IMR-90 (cell line): ENCODE results near the gene BFSP1. TPM values are rescaled to one million over a fixed set of nuclear protein-coding genes. Genes with fewer than 3 reads are reported as not detected.

ENCODE experiments used
- ATAC-seq: fragments of 200-7000 bp; cut with Tn5 transposase; 2 replicates; pipeline ENCODE4 v1.9.1; 2020; ENCODE audit warnings: low read depth, mild to moderate bottlenecking, moderate library complexity
- BruUV-seq: library from RNA; stranded (reverse); fragments of 400-500 nt; replicated peaks from 2 replicates; lab custom pipeline; 2021; lab: Mats Ljungman, UMichigan
- CTCF ChIA-PET: fragments of 300-600 bp; formaldehyde crosslinking; extraction: SDS; loops from one replicate; lab custom pipeline; 2021; ENCODE audit warnings: antibody characterized with exemption; lab: Yijun Ruan, JAX
- POLR2A ChIA-PET: fragments of 300-600 bp; sonication (Branson Sonifier 250); formaldehyde crosslinking; loops from one replicate; lab custom pipeline; 2022; ENCODE audit warnings: antibody characterized with exemption; ENCODE audit not compliant: unreplicated experiment; lab: Charles Lee
- DNase-seq: peaks from one replicate; pipeline ENCODE4 v3.0.0; 2013
- H2AFZ ChIP-seq: replicated peaks from 2 replicates; pipeline ENCODE3; 2013; ENCODE audit warnings: low read length, mild to moderate bottlenecking; ENCODE audit not compliant: poor library complexity
- H2AK5ac ChIP-seq: 2 replicates; pipeline ENCODE4 v1.6.1; 2013; ENCODE audit warnings: low read depth, low read length, inconsistent platforms
- H2AK9ac ChIP-seq: replicated peaks from 2 replicates; pipeline ENCODE3; 2013; ENCODE audit warnings: mild to moderate bottlenecking, low read depth, low read length, moderate library complexity; ENCODE audit not compliant: poor library complexity
- H2BK120ac ChIP-seq: 2 replicates; pipeline ENCODE4 v1.6.1; 2013; ENCODE audit warnings: low read depth, low read length, inconsistent platforms
- H2BK15ac ChIP-seq: 3 replicates; pipeline ENCODE4 v1.6.1; 2013; ENCODE audit warnings: low read depth, low read length, inconsistent platforms
- H2BK20ac ChIP-seq: 2 replicates; pipeline ENCODE4 v1.6.1; 2013; ENCODE audit warnings: low read depth, mild to moderate bottlenecking, inconsistent platforms, low read length, moderate library complexity
- H2BK5ac ChIP-seq: 2 replicates; pipeline ENCODE4 v1.6.1; 2013; ENCODE audit warnings: mild to moderate bottlenecking, low read depth, low read length, inconsistent platforms; ENCODE audit not compliant: poor library complexity, severe bottlenecking
- H3K14ac ChIP-seq: replicated peaks from 2 replicates; pipeline ENCODE4 v1.6.1; 2013; ENCODE audit warnings: low read depth, low read length, inconsistent platforms
- H3K18ac ChIP-seq: 2 replicates; pipeline ENCODE4 v1.6.1; 2013; ENCODE audit warnings: low read depth, low read length, control low read depth
- H3K23ac ChIP-seq: 2 replicates; pipeline ENCODE4 v1.6.1; 2013; ENCODE audit warnings: low read depth, low read length, inconsistent platforms
- H3K27ac ChIP-seq: 2 replicates; pipeline ENCODE4 v1.5.1; 2013; ENCODE audit warnings: mild to moderate bottlenecking, control low read depth, low read length; ENCODE audit not compliant: insufficient read depth
- H3K27me3 ChIP-seq: 2 replicates; pipeline ENCODE4 v1.6.1; 2013; ENCODE audit warnings: low read length; ENCODE audit not compliant: control insufficient read depth, insufficient read depth
- H3K36me3 ChIP-seq: 2 replicates; pipeline ENCODE4 v1.6.1; 2013; ENCODE audit warnings: low read length, mixed read lengths; ENCODE audit not compliant: control insufficient read depth, insufficient read depth
- H3K4ac ChIP-seq: 2 replicates; pipeline ENCODE4 v1.6.1; 2013; ENCODE audit warnings: low read depth, low read length, inconsistent platforms
- H3K4me1 ChIP-seq: 2 replicates; pipeline ENCODE4 v1.6.1; 2013; ENCODE audit warnings: low read length, mixed read lengths; ENCODE audit not compliant: control insufficient read depth, insufficient read depth
- H3K4me2 ChIP-seq: 2 replicates; pipeline ENCODE4 v1.6.1; 2013; ENCODE audit warnings: low read depth, mild to moderate bottlenecking, control low read depth, low read length, moderate library complexity
- H3K4me3 ChIP-seq: 2 replicates; pipeline ENCODE4 v1.5.1; 2013; ENCODE audit warnings: low read depth, mild to moderate bottlenecking, control low read depth, low read length, moderate library complexity; ENCODE audit not compliant: insufficient read depth
- H3K56ac ChIP-seq: 2 replicates; pipeline ENCODE4 v1.6.1; 2013; ENCODE audit warnings: low read length, inconsistent platforms; ENCODE audit not compliant: insufficient read depth; ENCODE audit errors: extremely low read depth
- H3K79me1 ChIP-seq, 2 experiments: 2 replicates each; pipeline ENCODE4 v1.6.1; 2013; ENCODE audit warnings: low read length in 2 of 2, inconsistent platforms in 1 of 2, low read depth in 1 of 2
- H3K9ac ChIP-seq: 2 replicates; pipeline ENCODE4 v1.6.1; 2013; ENCODE audit warnings: low read depth, low read length, control low read depth
- H3K9me1 ChIP-seq: 2 replicates; pipeline ENCODE4 v1.6.1; 2013; ENCODE audit warnings: low read length, inconsistent platforms; ENCODE audit not compliant: insufficient read depth
- H3K9me3 ChIP-seq: 2 replicates; pipeline ENCODE4 v1.6.1; 2013; ENCODE audit warnings: low read length; ENCODE audit not compliant: control insufficient read depth, insufficient read depth
- H4K20me1 ChIP-seq: 2 replicates; pipeline ENCODE4 v1.6.1; 2013; ENCODE audit warnings: low read length, inconsistent platforms; ENCODE audit not compliant: insufficient read depth
- H4K5ac ChIP-seq: 2 replicates; pipeline ENCODE4 v1.6.1; 2013; ENCODE audit warnings: mild to moderate bottlenecking, low read depth, low read length, control low read depth
- H4K8ac ChIP-seq, 2 experiments: 2 replicates each; pipeline ENCODE4 v1.6.1; 2013; ENCODE audit warnings: low read depth in 2 of 2, low read length in 2 of 2, control low read depth in 1 of 2, inconsistent platforms in 1 of 2
- H4K91ac ChIP-seq: 2 replicates; pipeline ENCODE4 v1.6.1; 2013; ENCODE audit warnings: low read depth, low read length, inconsistent platforms; ENCODE audit not compliant: insufficient read depth
- CTCF ChIP-seq: conservative IDR thresholded peaks from 2 replicates; pipeline ENCODE4 v1.5.1; 2012; ENCODE audit warnings: mild to moderate bottlenecking, low read depth, low read length, improper control_type of control experiment
- NFE2L2 ChIP-seq: fragments of 150-350 bp; IDR thresholded peaks from 2 replicates; pipeline ENCODE4 v1.6.1; 2016; ENCODE audit warnings: low read depth, mild to moderate bottlenecking, low read length
- RCOR1 ChIP-seq: IDR thresholded peaks from 2 replicates; pipeline ENCODE4 v1.6.1; 2012; ENCODE audit warnings: mild to moderate bottlenecking, low read length, improper control_type of control experiment; ENCODE audit not compliant: insufficient replicate concordance
- RFX5 ChIP-seq: IDR thresholded peaks from 2 replicates; pipeline ENCODE4 v1.8.0; 2012; ENCODE audit warnings: low read depth, mild to moderate bottlenecking, low read length, moderate library complexity
- WGBS, 2 experiments: methylation state at CpG; one replicate each; pipeline versions ENCODE4 v1.1.5 to v1.1.7; 2013; ENCODE audit warnings: missing lambda C conversion rate in 2 of 2; ENCODE audit not compliant: insufficient read length in 1 of 2; ENCODE audit errors: extremely low coverage in 2 of 2; 5-methylcytosine and 5-hydroxymethylcytosine counted together
- dilution Hi-C: fragments of 300-500 bp; cut with HindIII; formaldehyde crosslinking; loops from one replicate; pipeline ENCODE4 v1.14.3; 2018; ENCODE audit warnings: low sequenced_read_pairs; ENCODE audit not compliant: unreplicated experiment
- in situ Hi-C: fragments of 300-500 bp; cut with MboI; formaldehyde crosslinking; loops from 3 replicates; pipeline ENCODE4 v1.14.3; 2019; ENCODE audit warnings: low sequenced_read_pairs, inconsistent platforms, mixed read lengths
- intact Hi-C: fragments of 100-400 bp; cut with micrococcal nuclease; formaldehyde crosslinking; loops from 2 replicates; pipeline ENCODE4 v1.10.0; 2022
- polyA plus RNA-seq, 3 experiments: library from polyadenylated mRNA; depleted of rRNA; stranded (reverse); fragments of >200 nt; gene quantifications; 2 replicates each; pipeline ENCODE4 v1.2.3, GENCODE V29; 2012; ENCODE audit warnings: low replicate concordance in 1 of 3
- total RNA-seq: library from RNA; depleted of rRNA; stranded (reverse); fragments of >200 nt; gene quantifications from 2 replicates; pipeline ENCODE4 v1.2.3, GENCODE V29; 2012

The BFSP1 gene
- total and polyA plus RNA-seq, 2 of the 4 experiments (the other 2 are of a cell fraction) = 1.1 to 2.0 TPM

DNA sequence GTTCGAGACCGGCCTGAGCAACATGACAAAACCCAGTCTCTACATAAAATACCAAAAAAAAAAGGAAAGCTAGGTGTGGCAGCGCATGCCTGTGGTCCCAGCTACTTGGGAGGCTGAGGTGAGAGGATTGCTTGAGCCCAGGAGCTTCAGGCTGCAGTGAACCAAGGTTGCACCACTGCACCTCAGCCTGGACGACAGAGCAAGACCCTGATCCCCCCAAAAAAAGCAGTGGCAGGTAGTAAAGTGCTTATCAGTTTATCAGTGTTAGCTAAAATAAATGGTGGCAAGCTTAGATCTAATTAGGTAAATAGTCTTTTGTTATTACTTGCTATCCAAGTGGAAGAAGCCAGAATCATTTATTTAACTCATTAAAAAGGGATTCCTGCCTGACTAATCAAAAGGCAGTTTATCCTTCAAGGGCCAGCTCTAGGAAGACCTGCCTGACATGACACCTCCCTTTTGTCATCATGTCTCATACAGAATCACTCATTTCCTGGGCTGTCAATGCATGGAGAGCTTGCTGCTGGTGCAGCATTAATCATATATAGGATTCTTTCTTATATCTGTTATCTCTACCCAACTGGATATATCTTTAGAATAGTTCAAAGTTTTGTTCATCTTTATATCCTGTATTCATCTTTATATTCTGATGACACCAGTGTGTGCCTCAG lies 48.3 kb upstream of the BFSP1 start:
- peaks cover 9% of the 10 kb centered on the region for H3K36me3 ChIP-seq
- no peak overlapping the region for H2BK120ac ChIP-seq
- intact Hi-C loops = no loop called here
- no peak overlapping the region for H3K18ac ChIP-seq
- H4K5ac ChIP-seq = no peak overlapping the region
- H4K8ac ChIP-seq = no peak overlapping the region
- H3K4me1 ChIP-seq = peaks cover 9% of the 10 kb centered on the region
- H4K20me1 ChIP-seq = peaks cover 94% of the 10 kb centered on the region
- ChIA-PET CTCF (interaction anchor here (1.7 kb wide), 1 partner anchor 8 kb away, joined by 6 read pairs; no protein-coding TSS in a partner anchor), POLR2A (no interaction called here)
- H3K79me1 ChIP-seq = peaks cover 0 to 72% of the 10 kb centered on the region in 2 experiments; a peak in 3 of 4 replicates
- DNase-seq (no peak), ATAC-seq (no peak)
- H3K4me3 ChIP-seq = no peak overlapping the region
- dilution Hi-C loops = no loop called here
- H3K9ac ChIP-seq = no peak overlapping the region
- H2BK15ac ChIP-seq = no peak overlapping the region
- H3K4me2 ChIP-seq = no peak overlapping the region
- H4K91ac ChIP-seq = no peak overlapping the region
- TF ChIP-seq RFX5 (no peak), NFE2L2 (no peak), CTCF (no peak), RCOR1 (no peak)
- no peak overlapping the region for H3K14ac ChIP-seq
- H2BK20ac ChIP-seq = no peak overlapping the region
- H2AK5ac ChIP-seq = no peak overlapping the region
- in situ Hi-C loops = no loop called here
- H3K9me3 ChIP-seq = no peaks in the 10 kb centered on the region
- H3K9me1 ChIP-seq = peaks cover 26% of the 10 kb centered on the region
- no CpG with 5 or more reads among the region's 4 CpGs for WGBS, 2 experiments
- H2AFZ ChIP-seq = no peak overlapping the region
- H2AK9ac ChIP-seq = no peak overlapping the region
- BruUV-seq = no TSS peak
- no peak overlapping the region for H3K27ac ChIP-seq
- H3K4ac ChIP-seq = no peak overlapping the region
- no peaks in the 10 kb centered on the region for H3K27me3 ChIP-seq
- H3K56ac ChIP-seq = no peak overlapping the region
- H2BK5ac ChIP-seq = no peak overlapping the region
- peak overlapping the region; percentile 16; the same call in 1 of the 2 replicates for H3K23ac ChIP-seq
